Measurements from ENCODE around the gene KIF26B. TPM values are rescaled to one million over a fixed set of nuclear protein-coding genes. Genes with fewer than 3 reads are reported as not detected.

Gene KIF26B
- total RNA-seq, 1 donor from 2014 or later = 0.49 TPM

GRCh38 chr1:245583575-245584330, 429.0 kb downstream of the KIF26B start:
- H3K9me3 ChIP-seq = no peaks in the 10 kb centered on the region
- TF ChIP-seq POLR2A (IDR thresholded peaks at IDR 0.05) = no peak
- TF ChIP-seq POLR2AphosphoS5 (IDR thresholded peaks at IDR 0.05; ENCODE audit: insufficient read depth in 1 of 2, low read depth in 1 of 2) = no peak
- TF ChIP-seq CTCF (IDR thresholded peaks at IDR 0.05) = no peak
- DNase-seq (ENCODE audit: extremely low spot score in 2 of 2) = no peak
- intact Hi-C loops (cut with DNase I) = no loop called here
- no peaks in the 10 kb centered on the region for H3K27me3 ChIP-seq
- no peak overlapping the region for H3K4me3 ChIP-seq
- H3K36me3 ChIP-seq = no peaks in the 10 kb centered on the region
- H3K4me1 ChIP-seq = no peaks in the 10 kb centered on the region
- no peak overlapping the region for H3K27ac ChIP-seq

- no peak overlapping the region for H3K27ac ChIP-seq
- H3K4me3 ChIP-seq = no peak overlapping the region
- no peaks in the 10 kb centered on the region for H3K36me3 ChIP-seq
- no peaks in the 10 kb centered on the region for H3K9me3 ChIP-seq
- no peak for DNase-seq (ENCODE audit: extremely low spot score in 2 of 2)
- intact Hi-C loops (cut with DNase I) = no loop called here
- no peaks in the 10 kb centered on the region for H3K27me3 ChIP-seq
- no peaks in the 10 kb centered on the region for H3K4me1 ChIP-seq
- no peak for TF ChIP-seq POLR2A (IDR thresholded peaks at IDR 0.05)
- TF ChIP-seq POLR2AphosphoS5 (IDR thresholded peaks at IDR 0.05; ENCODE audit: insufficient read depth in 1 of 2, low read depth in 1 of 2) = no peak
- TF ChIP-seq CTCF (IDR thresholded peaks at IDR 0.05) = no peak
Observed at GRCh38 chr1:245585252-245585959, 430.6 kb downstream of the KIF26B start.

- no peaks in the 10 kb centered on the region for H3K36me3 ChIP-seq
- no peaks in the 10 kb centered on the region for H3K9me3 ChIP-seq
- H3K4me3 ChIP-seq = no peak overlapping the region
- H3K27ac ChIP-seq = no peak overlapping the region
- DNase-seq (ENCODE audit: extremely low spot score in 2 of 2) = peak in 1 of 2 donors; percentile 52
- TF ChIP-seq POLR2A (IDR thresholded peaks at IDR 0.05) (no peak), CTCF (IDR thresholded peaks at IDR 0.05) (no peak), POLR2AphosphoS5 (IDR thresholded peaks at IDR 0.05; ENCODE audit: insufficient read depth in 1 of 2, low read depth in 1 of 2) (no peak)
- no peaks in the 10 kb centered on the region for H3K4me1 ChIP-seq
- H3K27me3 ChIP-seq = no peaks in the 10 kb centered on the region
- intact Hi-C loops (cut with DNase I) = no loop called here
Observed at GRCh38 chr1:245587435-245588115, 432.8 kb downstream of the KIF26B start.

GRCh38 chr1:245588116-245588639, 433.4 kb downstream of the KIF26B start:
- intact Hi-C loops (cut with DNase I) = no loop called here
- no peak overlapping the region for H3K4me3 ChIP-seq

More at GRCh38 chr1:245588116-245588639, 433.4 kb downstream of the KIF26B start:
- peak in 1 of 2 donors; percentile 58 for DNase-seq (ENCODE audit: extremely low spot score in 2 of 2)
- Histone ChIP-seq H3K9me3 (no peaks in the 10 kb centered on the region), H3K27me3 (no peaks in the 10 kb centered on the region), H3K27ac (no peak overlapping the region), H3K36me3 (no peaks in the 10 kb centered on the region), H3K4me1 (no peaks in the 10 kb centered on the region)
- TF ChIP-seq POLR2A (IDR thresholded peaks at IDR 0.05) (no peak), CTCF (IDR thresholded peaks at IDR 0.05) (no peak), POLR2AphosphoS5 (IDR thresholded peaks at IDR 0.05; ENCODE audit: insufficient read depth in 1 of 2, low read depth in 1 of 2) (no peak)
